SK-N-SH (cell line): ENCODE data around the gene AADACL4.

ENCODE experiments used
- CTCF ChIP-seq: fragments of 200-600 bp; sonication (generic); IDR thresholded peaks from 2 replicates; pipeline ENCODE4 v1.6.1; 2017; ENCODE audit warnings: antibody characterized with exemption, mild to moderate bottlenecking, moderate library complexity
- EZH2phosphoT487 ChIP-seq: fragments of 200-600 bp; sonication (generic); IDR thresholded peaks from 2 replicates; pipeline ENCODE4 v1.6.1; 2017; ENCODE audit warnings: low read depth, mixed run types, mild to moderate bottlenecking, antibody characterized with exemption, moderate library complexity, borderline replicate concordance
- GABPA ChIP-seq: IDR thresholded peaks from 2 replicates; pipeline ENCODE4 v1.4.0; 2012; ENCODE audit warnings: low read depth, mild to moderate bottlenecking
- MAX ChIP-seq: IDR thresholded peaks from 2 replicates; pipeline ENCODE4 v1.4.0; 2012; ENCODE audit warnings: low read depth
- MXI1 ChIP-seq: IDR thresholded peaks from 2 replicates; pipeline ENCODE4 v1.6.1; 2012; ENCODE audit warnings: mild to moderate bottlenecking, low read depth, low read length, improper control_type of control experiment
- NFIC ChIP-seq: IDR thresholded peaks from 2 replicates; pipeline ENCODE4 v1.4.0; 2012; ENCODE audit warnings: borderline replicate concordance
- POLR2AphosphoS5 ChIP-seq: IDR thresholded peaks from 2 replicates; pipeline ENCODE4 v1.6.1; 2012; ENCODE audit warnings: low read depth, low read length
- RCOR1 ChIP-seq: fragments of 150-350 bp; IDR thresholded peaks from 2 replicates; pipeline ENCODE4 v1.6.1; 2017; ENCODE audit warnings: antibody characterized with exemption, low read length
- REST ChIP-seq: IDR thresholded peaks from 2 replicates; pipeline ENCODE4 v1.6.1; 2012; ENCODE audit warnings: mild to moderate bottlenecking, low read depth, low read length, moderate library complexity
- SIN3A ChIP-seq: IDR thresholded peaks from 2 replicates; pipeline ENCODE4 v1.6.1; 2012; ENCODE audit warnings: low read depth, mild to moderate bottlenecking, low read length, moderate library complexity, borderline replicate concordance
- USF2 ChIP-seq: fragments of 150-350 bp; IDR thresholded peaks from 2 replicates; pipeline ENCODE4 v1.6.1; 2017; ENCODE audit warnings: antibody characterized with exemption, low read length, low read depth, borderline replicate concordance

- no peak for TF ChIP-seq RCOR1
- no peak for TF ChIP-seq CTCF
- no peak for TF ChIP-seq REST
- TF ChIP-seq SIN3A = no peak
- no peak for TF ChIP-seq MXI1
- TF ChIP-seq EZH2phosphoT487 = no peak
- no peak for TF ChIP-seq MAX
- no peak for TF ChIP-seq POLR2AphosphoS5
- TF ChIP-seq USF2 = no peak
- TF ChIP-seq NFIC = no peak
- no peak for TF ChIP-seq GABPA
Measured at GRCh38 chr1:12622506-12622905, 21.4 kb upstream of the AADACL4 start.
